A673 (cell line): Measurements from ENCODE around the gene DOK4. TPM values are rescaled to one million over a fixed set of nuclear protein-coding genes. Genes with fewer than 3 reads are reported as not detected.

Experiments used
- BruUV-seq: library from RNA; stranded (reverse); fragments of 400-500 nt; replicated peaks from 2 replicates; lab custom pipeline; 2021; lab: Mats Ljungman, UMichigan
- CTCF ChIA-PET: fragments of 300-600 bp; sonication (Branson Sonifier 250); formaldehyde crosslinking; loops from one replicate; lab custom pipeline; 2022; ENCODE audit warnings: antibody characterized with exemption; lab: Charles Lee
- POLR2A ChIA-PET: fragments of 300-600 bp; sonication (Branson Sonifier 250); formaldehyde crosslinking; loops from one replicate; lab custom pipeline; 2022; ENCODE audit warnings: antibody characterized with exemption; ENCODE audit not compliant: low non-redundant PET; lab: Charles Lee
- DNase-seq: peaks from one replicate; pipeline ENCODE4 v3.0.0-alpha.2; 2015; ENCODE audit warnings: low spot score
- H3K27ac ChIP-seq: fragments of 200-600 bp; sonication (generic); 2 replicates; pipeline ENCODE4 v1.5.1; 2016; ENCODE audit warnings: mixed run types, low read depth, mild to moderate bottlenecking, mixed read lengths, antibody characterized with exemption, low read length; ENCODE audit not compliant: poor library complexity, severe bottlenecking
- H3K27me3 ChIP-seq: fragments of 200-600 bp; sonication (generic); replicated peaks from 2 replicates; pipeline ENCODE4 v1.6.1; 2017; ENCODE audit warnings: mixed run types, low read depth, mild to moderate bottlenecking, mixed read lengths, antibody characterized with exemption, low read length; ENCODE audit not compliant: insufficient read depth, poor library complexity
- H3K36me3 ChIP-seq: fragments of 200-600 bp; sonication (generic); 2 replicates; pipeline ENCODE4 v1.6.1; 2016; ENCODE audit warnings: mixed run types, mild to moderate bottlenecking, mixed read lengths, antibody characterized with exemption, low read length; ENCODE audit not compliant: insufficient read depth, poor library complexity, severe bottlenecking
- H3K4me1 ChIP-seq: fragments of 200-600 bp; sonication (generic); 2 replicates; pipeline ENCODE4 v1.6.1; 2017; ENCODE audit warnings: mixed run types, mild to moderate bottlenecking, mixed read lengths, antibody characterized with exemption, low read length; ENCODE audit not compliant: insufficient read depth, poor library complexity, severe bottlenecking
- H3K4me3 ChIP-seq: fragments of 200-600 bp; sonication (generic); 2 replicates; pipeline ENCODE4 v1.5.1; 2016; ENCODE audit warnings: low read depth, mixed run types, mild to moderate bottlenecking, mixed read lengths, low read length; ENCODE audit not compliant: poor library complexity, severe bottlenecking
- H3K9me3 ChIP-seq: fragments of 200-600 bp; sonication (generic); 2 replicates; pipeline ENCODE4 v1.6.1; 2016; ENCODE audit warnings: mixed run types, low read depth, mild to moderate bottlenecking, mixed read lengths, antibody characterized with exemption, low read length; ENCODE audit not compliant: poor library complexity, severe bottlenecking
- EZH2 ChIP-seq: fragments of 200-600 bp; sonication (generic); IDR thresholded peaks from 2 replicates; pipeline ENCODE4 v1.6.1; 2017; ENCODE audit warnings: borderline replicate concordance, low read depth, mild to moderate bottlenecking, mixed read lengths, antibody characterized with exemption, low read length; ENCODE audit not compliant: poor library complexity, severe bottlenecking
- intact Hi-C: fragments of 100-400 bp; cut with micrococcal nuclease; formaldehyde crosslinking; loops from one replicate; pipeline ENCODE4 v1.10.0; 2022; ENCODE audit not compliant: unreplicated experiment
- total RNA-seq: library from RNA; stranded (reverse); gene quantifications from 2 replicates; pipeline ENCODE4 v1.2.3, GENCODE V29; 2021
- TF ChIP-seq, protein P1 (sequence below): fragments of 300-800, 200-600 bp; sonication (generic); conservative IDR thresholded peaks from 2 replicates; pipeline ENCODE4 v1.5.1; 2017; ENCODE audit warnings: low read depth, mild to moderate bottlenecking, antibody characterized with exemption, low read length, moderate library complexity, mixed read lengths

Gene DOK4
- total RNA-seq, 1 experiment from 2014 or later = 14.3 TPM

DNA sequence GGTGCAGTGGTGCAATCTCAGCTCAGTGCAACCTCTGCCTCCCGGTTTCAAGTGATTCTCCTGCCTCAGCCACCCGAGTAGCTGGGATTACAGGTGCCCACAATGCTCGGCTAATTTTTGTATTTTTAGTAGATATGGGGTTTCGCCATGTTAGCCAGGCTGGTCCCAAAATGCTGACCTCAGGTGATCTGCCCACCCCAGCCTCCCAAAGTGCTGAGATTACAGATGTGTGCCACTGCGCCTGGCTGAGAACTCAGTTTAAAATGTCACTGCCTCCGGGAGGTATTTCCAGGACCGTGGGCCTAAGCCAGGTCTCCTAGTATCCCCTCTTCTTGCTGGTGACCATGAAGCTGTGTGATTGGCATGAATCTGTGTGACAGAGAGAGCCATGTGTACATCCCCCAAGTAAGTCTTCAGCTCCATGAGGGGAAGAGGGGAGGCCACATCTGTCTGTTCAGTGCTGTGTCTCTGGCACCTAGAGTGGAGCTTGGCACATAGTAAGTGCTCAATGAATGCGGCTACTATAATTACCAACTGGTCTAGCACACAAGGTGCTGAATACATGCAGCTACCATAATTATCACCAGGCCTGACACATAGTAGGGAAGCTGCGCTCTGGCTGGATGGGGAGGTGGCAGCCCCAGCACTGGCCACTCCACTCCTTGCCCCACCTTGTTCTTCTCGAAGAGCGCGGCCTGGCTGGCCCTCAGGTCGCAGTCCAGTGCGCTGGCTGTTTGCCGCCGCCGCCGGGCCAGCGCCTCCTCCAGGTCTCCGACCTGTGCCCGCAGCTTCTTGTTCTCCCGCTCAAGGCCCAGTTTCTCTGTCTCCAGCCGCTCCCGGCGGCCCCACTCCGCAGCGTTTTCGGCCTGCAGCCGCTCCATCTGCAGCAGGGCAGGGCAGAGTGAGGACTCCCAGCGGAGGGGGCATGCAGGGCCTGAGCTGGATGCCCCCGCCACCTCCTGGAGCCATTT is 31.4 kb upstream of the DOK4 start:
- intact Hi-C loops = loop anchor here (2.0 kb wide), 2 partner anchors 55 to 99 kb away; partner anchors contain the start of gene POLR2C
- no peaks in the 10 kb centered on the region for H3K27me3 ChIP-seq
- ChIA-PET CTCF (interaction anchor here (0.5 to 0.6 kb wide), 2 partner anchors 132 to 215 kb away, joined by 3 to 5 read pairs; no protein-coding TSS in a partner anchor), POLR2A (no interaction called here)
- no peak overlapping the region for H3K4me3 ChIP-seq
- no peaks in the 10 kb centered on the region for H3K36me3 ChIP-seq
- no TSS peak for BruUV-seq
- no peak for DNase-seq
- H3K27ac ChIP-seq = no peak overlapping the region
- TF ChIP-seq, protein P1, sequence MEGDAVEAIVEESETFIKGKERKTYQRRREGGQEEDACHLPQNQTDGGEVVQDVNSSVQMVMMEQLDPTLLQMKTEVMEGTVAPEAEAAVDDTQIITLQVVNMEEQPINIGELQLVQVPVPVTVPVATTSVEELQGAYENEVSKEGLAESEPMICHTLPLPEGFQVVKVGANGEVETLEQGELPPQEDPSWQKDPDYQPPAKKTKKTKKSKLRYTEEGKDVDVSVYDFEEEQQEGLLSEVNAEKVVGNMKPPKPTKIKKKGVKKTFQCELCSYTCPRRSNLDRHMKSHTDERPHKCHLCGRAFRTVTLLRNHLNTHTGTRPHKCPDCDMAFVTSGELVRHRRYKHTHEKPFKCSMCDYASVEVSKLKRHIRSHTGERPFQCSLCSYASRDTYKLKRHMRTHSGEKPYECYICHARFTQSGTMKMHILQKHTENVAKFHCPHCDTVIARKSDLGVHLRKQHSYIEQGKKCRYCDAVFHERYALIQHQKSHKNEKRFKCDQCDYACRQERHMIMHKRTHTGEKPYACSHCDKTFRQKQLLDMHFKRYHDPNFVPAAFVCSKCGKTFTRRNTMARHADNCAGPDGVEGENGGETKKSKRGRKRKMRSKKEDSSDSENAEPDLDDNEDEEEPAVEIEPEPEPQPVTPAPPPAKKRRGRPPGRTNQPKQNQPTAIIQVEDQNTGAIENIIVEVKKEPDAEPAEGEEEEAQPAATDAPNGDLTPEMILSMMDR = no peak
- no peak for TF ChIP-seq EZH2
- peaks cover 15% of the 10 kb centered on the region for H3K4me1 ChIP-seq
- H3K9me3 ChIP-seq = no peaks in the 10 kb centered on the region

GRCh38 chr16:57516773-57517172 is 30.5 kb upstream of the DOK4 start:
- Histone ChIP-seq H3K4me3 (no peak overlapping the region), H3K36me3 (no peaks in the 10 kb centered on the region), H3K27me3 (no peaks in the 10 kb centered on the region), H3K27ac (no peak overlapping the region), H3K9me3 (no peaks in the 10 kb centered on the region), H3K4me1 (peaks cover 16% of the 10 kb centered on the region)
- ChIA-PET POLR2A (no interaction called here), CTCF (no interaction called here)
- BruUV-seq = no TSS peak
- intact Hi-C loops = no loop called here
- TF ChIP-seq, protein P1 = no peak
- no peak for TF ChIP-seq EZH2
- no peak for DNase-seq

DNA sequence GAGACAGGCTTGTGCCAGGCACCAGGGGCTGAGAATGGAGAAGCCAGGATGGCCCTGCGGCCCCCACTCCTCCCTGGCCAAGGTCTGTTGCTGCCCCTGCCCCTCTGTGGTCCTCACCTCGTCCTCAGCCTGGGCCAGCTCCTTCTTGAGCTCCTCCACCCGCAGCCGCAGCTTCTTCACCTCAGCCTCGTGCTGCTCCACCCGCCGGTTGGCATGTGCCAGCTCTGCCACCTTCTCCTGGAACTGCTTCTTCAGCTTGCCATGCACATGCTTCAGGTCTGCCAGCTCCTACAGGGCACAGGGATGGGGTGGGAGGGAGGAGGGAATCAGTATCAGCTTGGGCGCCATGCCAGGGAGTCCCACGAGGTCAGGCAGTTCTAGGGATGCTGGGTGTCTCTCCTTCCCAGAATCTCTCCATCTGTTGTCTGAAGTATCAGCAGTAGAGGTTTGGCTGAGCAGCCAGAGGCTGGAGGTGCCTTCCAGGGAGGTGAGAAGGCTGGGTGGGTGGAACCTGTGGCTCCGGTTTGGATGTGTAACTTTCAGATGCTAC is 30.0 kb upstream of the DOK4 start:
- ChIA-PET CTCF (interaction anchor here (0.6 kb wide), 1 partner anchor 444 kb away, joined by 7 read pairs; no protein-coding TSS in a partner anchor), POLR2A (no interaction called here)

More for the DNA sequence above, 30.0 kb upstream of the DOK4 start:
- H3K36me3 ChIP-seq = no peaks in the 10 kb centered on the region
- DNase-seq = no peak
- peaks cover 16% of the 10 kb centered on the region for H3K4me1 ChIP-seq
- H3K9me3 ChIP-seq = no peaks in the 10 kb centered on the region
- no peaks in the 10 kb centered on the region for H3K27me3 ChIP-seq
- H3K27ac ChIP-seq = no peak overlapping the region
- intact Hi-C loops = no loop called here
- TF ChIP-seq EZH2 = no peak
- TF ChIP-seq, protein P1 = no peak
- no peak overlapping the region for H3K4me3 ChIP-seq
- no TSS peak for BruUV-seq
